Measurements from ENCODE around the gene MUC7.

MUC7 gene

DNA sequence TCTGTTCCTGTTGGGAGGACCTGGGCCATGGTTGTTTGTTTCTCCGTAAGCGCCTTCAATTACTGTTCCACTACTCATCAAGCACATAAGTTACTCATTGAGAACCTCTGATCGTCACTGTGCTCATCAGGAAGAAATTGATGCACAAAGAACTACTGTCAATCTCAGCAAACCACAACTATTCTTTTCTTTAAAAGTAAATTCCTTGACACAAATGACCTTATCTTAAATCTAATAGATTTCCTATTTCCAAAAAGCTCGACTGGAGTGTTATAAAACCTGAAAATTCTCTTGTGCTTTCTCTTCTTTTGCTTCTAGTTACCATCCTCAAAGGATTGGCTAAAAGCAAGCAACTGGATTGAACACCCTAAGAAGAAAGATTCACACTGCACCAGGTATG, at the start of gene MUC7:
TSS of gene MUC7 (plus strand) at position 301 of the 400 bp plus-strand sequence. CDS start 1,825 bp downstream, outside the sequence.
- Histone ChIP-seq H3K27me3 (ENCODE audit: insufficient read depth, low read length) (0 out of 2 replicates have a peak, but pooled peaks cover 16% of the 10 kb centered on the region), H3K4me1 (ENCODE audit: control insufficient read depth, insufficient read depth, low read length, unreplicated experiment) (no peaks in the 10 kb centered on the region), H3K79me2 (ENCODE audit: control insufficient read depth, insufficient read depth, low read length, unreplicated experiment) (no peaks in the 10 kb centered on the region), H3K27ac (ENCODE audit: low read depth, low read length) (no peak within 1 kb of the TSS), H3K36me3 (ENCODE audit: insufficient read depth, low read length) (no peaks in the 10 kb centered on the region), H2AFZ (ENCODE audit: low read length, unreplicated experiment) (no peak within 1 kb of the TSS), H3K4me3 (ENCODE audit: low read depth, low read length) (no peak within 1 kb of the TSS)

DNA sequence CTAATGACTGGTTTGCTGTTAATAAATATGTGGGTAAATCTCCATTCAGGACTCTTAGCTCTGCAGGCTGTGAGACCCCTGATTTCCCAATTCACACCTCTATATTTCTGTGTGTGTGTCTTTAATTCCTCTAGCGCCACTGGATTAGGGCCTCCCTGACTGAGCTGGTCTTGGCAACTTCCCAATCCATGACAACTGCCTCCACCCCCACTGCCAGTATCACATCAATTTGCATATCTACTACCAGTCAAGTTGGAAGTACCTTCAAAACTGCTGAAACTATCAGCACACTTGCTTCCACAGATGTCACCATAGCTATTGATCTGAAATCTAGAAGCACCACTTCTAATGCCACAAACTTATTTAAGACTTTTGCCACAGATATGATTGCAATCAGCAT, 46.7 kb upstream of the MUC7 start:
- no peaks in the 10 kb centered on the region for H3K27me3 ChIP-seq (ENCODE audit: insufficient read depth, low read length)
- H3K27ac ChIP-seq (ENCODE audit: low read depth, low read length) = no peak overlapping the region
- H3K79me2 ChIP-seq (ENCODE audit: control insufficient read depth, insufficient read depth, low read length, unreplicated experiment) = no peaks in the 10 kb centered on the region
- no peak overlapping the region for H3K4me3 ChIP-seq (ENCODE audit: low read depth, low read length)
- no peaks in the 10 kb centered on the region for H3K36me3 ChIP-seq (ENCODE audit: insufficient read depth, low read length)
- no peak overlapping the region for H2AFZ ChIP-seq (ENCODE audit: low read length, unreplicated experiment)
- H3K4me1 ChIP-seq (ENCODE audit: control insufficient read depth, insufficient read depth, low read length, unreplicated experiment) = no peaks in the 10 kb centered on the region

- H3K4me1 ChIP-seq (ENCODE audit: control insufficient read depth, insufficient read depth, low read length, unreplicated experiment) = no peaks in the 10 kb centered on the region
- no peak overlapping the region for H3K4me3 ChIP-seq (ENCODE audit: low read depth, low read length)
- H2AFZ ChIP-seq (ENCODE audit: low read length, unreplicated experiment) = no peak overlapping the region
- no peak overlapping the region for H3K27ac ChIP-seq (ENCODE audit: low read depth, low read length)
- H3K36me3 ChIP-seq (ENCODE audit: insufficient read depth, low read length) = no peaks in the 10 kb centered on the region
- no peaks in the 10 kb centered on the region for H3K79me2 ChIP-seq (ENCODE audit: control insufficient read depth, insufficient read depth, low read length, unreplicated experiment)
- no peaks in the 10 kb centered on the region for H3K27me3 ChIP-seq (ENCODE audit: insufficient read depth, low read length)
Observed at GRCh38 chr4:70426789-70427188, 45.2 kb upstream of the MUC7 start.

DNA sequence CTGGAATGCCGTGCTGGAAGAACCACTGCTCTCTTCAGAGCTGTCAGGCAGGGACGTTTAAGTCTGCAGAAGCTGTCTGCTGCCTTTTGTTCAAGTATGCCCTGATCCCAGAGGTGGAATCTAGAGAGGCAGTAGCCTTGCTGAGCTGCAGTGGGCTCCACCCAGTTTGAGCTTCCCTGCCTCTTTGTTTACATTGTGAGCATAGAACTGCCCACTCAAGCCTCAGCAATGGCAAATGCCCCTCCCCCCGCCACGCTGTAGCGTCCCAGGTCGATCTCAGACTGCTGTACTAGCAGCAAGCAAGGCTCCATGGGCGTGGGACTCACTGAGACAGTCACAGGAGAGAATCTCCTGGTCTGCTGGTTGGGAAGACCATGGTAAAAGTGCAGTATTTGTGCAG, 34.8 kb upstream of the MUC7 start:
- Histone ChIP-seq H2AFZ (ENCODE audit: low read length, unreplicated experiment) (no peak overlapping the region), H3K36me3 (ENCODE audit: insufficient read depth, low read length) (no peaks in the 10 kb centered on the region), H3K79me2 (ENCODE audit: control insufficient read depth, insufficient read depth, low read length, unreplicated experiment) (no peaks in the 10 kb centered on the region), H3K27ac (ENCODE audit: low read depth, low read length) (no peak overlapping the region), H3K4me1 (ENCODE audit: control insufficient read depth, insufficient read depth, low read length, unreplicated experiment) (no peaks in the 10 kb centered on the region), H3K27me3 (ENCODE audit: insufficient read depth, low read length) (peaks cover 12% of the 10 kb centered on the region; the same call in 1 of the 2 replicates), H3K4me3 (ENCODE audit: low read depth, low read length) (no peak overlapping the region)

DNA sequence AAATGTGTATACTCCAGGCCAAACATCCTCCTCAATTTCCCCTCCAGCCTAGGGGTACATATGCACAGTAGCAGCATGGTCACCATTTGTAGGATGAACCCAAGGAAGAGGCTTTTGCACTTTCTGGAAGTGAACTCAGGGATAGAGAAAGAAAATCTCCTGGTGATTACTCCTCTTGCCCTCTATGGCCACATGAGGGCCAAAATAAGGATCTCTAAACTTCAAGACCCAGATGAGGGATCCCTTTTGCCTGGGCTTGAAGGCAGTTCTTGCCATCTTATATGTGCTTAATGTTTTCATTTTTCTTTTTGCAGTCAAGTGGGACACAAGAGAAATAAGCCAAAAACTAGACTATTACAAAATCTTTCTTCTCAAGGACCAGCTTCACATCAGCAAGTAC, 29.5 kb upstream of the MUC7 start:
- Histone ChIP-seq H3K27ac (ENCODE audit: low read depth, low read length) (no peak overlapping the region), H3K4me3 (ENCODE audit: low read depth, low read length) (no peak overlapping the region)

GRCh38 chr4:70443329-70443728, 28.7 kb upstream of the MUC7 start:
- H3K27ac ChIP-seq (ENCODE audit: low read depth, low read length) = no peak overlapping the region
- no peak overlapping the region for H2AFZ ChIP-seq (ENCODE audit: low read length, unreplicated experiment)
- no peaks in the 10 kb centered on the region for H3K36me3 ChIP-seq (ENCODE audit: insufficient read depth, low read length)
- H3K79me2 ChIP-seq (ENCODE audit: control insufficient read depth, insufficient read depth, low read length, unreplicated experiment) = no peaks in the 10 kb centered on the region
- no peak overlapping the region for H3K4me3 ChIP-seq (ENCODE audit: low read depth, low read length)
- H3K4me1 ChIP-seq (ENCODE audit: control insufficient read depth, insufficient read depth, low read length, unreplicated experiment) = no peaks in the 10 kb centered on the region
- H3K27me3 ChIP-seq (ENCODE audit: insufficient read depth, low read length) = peaks cover 8% of the 10 kb centered on the region; the same call in 1 of the 2 replicates

More for the DNA sequence above, 29.5 kb upstream of the MUC7 start:
- peaks cover 12% of the 10 kb centered on the region; the same call in 1 of the 2 replicates for H3K27me3 ChIP-seq (ENCODE audit: insufficient read depth, low read length)
- no peak overlapping the region for H2AFZ ChIP-seq (ENCODE audit: low read length, unreplicated experiment)
- no peaks in the 10 kb centered on the region for H3K79me2 ChIP-seq (ENCODE audit: control insufficient read depth, insufficient read depth, low read length, unreplicated experiment)
- no peaks in the 10 kb centered on the region for H3K4me1 ChIP-seq (ENCODE audit: control insufficient read depth, insufficient read depth, low read length, unreplicated experiment)
- H3K36me3 ChIP-seq (ENCODE audit: insufficient read depth, low read length) = no peaks in the 10 kb centered on the region

GRCh38 chr4:70449220-70449619, 22.8 kb upstream of the MUC7 start:
- Histone ChIP-seq H2AFZ (ENCODE audit: low read length, unreplicated experiment) (no peak overlapping the region), H3K36me3 (ENCODE audit: insufficient read depth, low read length) (no peaks in the 10 kb centered on the region), H3K4me1 (ENCODE audit: control insufficient read depth, insufficient read depth, low read length, unreplicated experiment) (no peaks in the 10 kb centered on the region), H3K4me3 (ENCODE audit: low read depth, low read length) (no peak overlapping the region), H3K27ac (ENCODE audit: low read depth, low read length) (no peak overlapping the region), H3K79me2 (ENCODE audit: control insufficient read depth, insufficient read depth, low read length, unreplicated experiment) (no peaks in the 10 kb centered on the region), H3K27me3 (ENCODE audit: insufficient read depth, low read length) (no peaks in the 10 kb centered on the region; the same call in 1 of the 2 replicates)

- Histone ChIP-seq H3K27me3 (ENCODE audit: insufficient read depth, low read length) (peaks cover 10% of the 10 kb centered on the region), H3K27ac (ENCODE audit: low read depth, low read length) (no peak overlapping the region), H3K4me1 (ENCODE audit: control insufficient read depth, insufficient read depth, low read length, unreplicated experiment) (no peaks in the 10 kb centered on the region), H3K79me2 (ENCODE audit: control insufficient read depth, insufficient read depth, low read length, unreplicated experiment) (no peaks in the 10 kb centered on the region), H3K4me3 (ENCODE audit: low read depth, low read length) (no peak overlapping the region), H2AFZ (ENCODE audit: low read length, unreplicated experiment) (no peak overlapping the region), H3K36me3 (ENCODE audit: insufficient read depth, low read length) (no peaks in the 10 kb centered on the region)
Observed at GRCh38 chr4:70452946-70453345, 19.1 kb upstream of the MUC7 start.

- Histone ChIP-seq H3K79me2 (ENCODE audit: control insufficient read depth, insufficient read depth, low read length, unreplicated experiment) (no peaks in the 10 kb centered on the region), H3K27ac (ENCODE audit: low read depth, low read length) (no peak overlapping the region), H3K4me3 (ENCODE audit: low read depth, low read length) (no peak overlapping the region), H3K36me3 (ENCODE audit: insufficient read depth, low read length) (no peaks in the 10 kb centered on the region), H3K4me1 (ENCODE audit: control insufficient read depth, insufficient read depth, low read length, unreplicated experiment) (no peaks in the 10 kb centered on the region), H3K27me3 (ENCODE audit: insufficient read depth, low read length) (peaks cover 12% of the 10 kb centered on the region; the same call in 1 of the 2 replicates), H2AFZ (ENCODE audit: low read length, unreplicated experiment) (no peak overlapping the region)
Observed at GRCh38 chr4:70463335-70463734, 8.7 kb upstream of the MUC7 start.

DNA sequence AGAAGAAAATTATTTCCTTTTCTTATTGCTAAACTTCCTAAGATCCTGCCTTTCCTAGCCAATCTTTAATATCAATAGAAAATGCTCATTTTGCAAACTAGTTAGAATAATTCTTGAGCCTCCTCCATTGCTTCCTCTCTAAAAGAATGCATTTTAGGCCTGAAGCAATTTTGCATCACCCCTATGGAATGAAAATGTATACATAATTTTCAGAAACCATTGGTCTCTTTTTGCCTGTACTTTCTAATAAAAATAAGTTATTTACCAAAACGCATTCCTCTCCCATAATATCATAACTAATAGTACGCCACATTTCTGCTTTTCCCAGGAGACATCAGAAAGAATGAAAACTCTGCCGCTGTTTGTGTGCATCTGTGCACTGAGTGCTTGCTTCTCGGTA, 1.7 kb downstream of the MUC7 start:
- H3K4me1 ChIP-seq (ENCODE audit: control insufficient read depth, insufficient read depth, low read length, unreplicated experiment) = no peaks in the 10 kb centered on the region
- no peak overlapping the region for H3K27ac ChIP-seq (ENCODE audit: low read depth, low read length)
- H3K27me3 ChIP-seq (ENCODE audit: insufficient read depth, low read length) = peaks cover 21% of the 10 kb centered on the region; the same call in 1 of the 2 replicates
- H3K79me2 ChIP-seq (ENCODE audit: control insufficient read depth, insufficient read depth, low read length, unreplicated experiment) = no peaks in the 10 kb centered on the region
- no peak overlapping the region for H2AFZ ChIP-seq (ENCODE audit: low read length, unreplicated experiment)
- H3K36me3 ChIP-seq (ENCODE audit: insufficient read depth, low read length) = no peaks in the 10 kb centered on the region
- no peak overlapping the region for H3K4me3 ChIP-seq (ENCODE audit: low read depth, low read length)

GRCh38 chr4:70488748-70489147, 16.8 kb downstream of the MUC7 start:
- peaks cover 61% of the 10 kb centered on the region for H3K27me3 ChIP-seq (ENCODE audit: insufficient read depth, low read length)
- no peak overlapping the region for H3K4me3 ChIP-seq (ENCODE audit: low read depth, low read length)

More at GRCh38 chr4:70488748-70489147, 16.8 kb downstream of the MUC7 start:
- H3K4me1 ChIP-seq (ENCODE audit: control insufficient read depth, insufficient read depth, low read length, unreplicated experiment) = no peaks in the 10 kb centered on the region
- H3K79me2 ChIP-seq (ENCODE audit: control insufficient read depth, insufficient read depth, low read length, unreplicated experiment) = no peaks in the 10 kb centered on the region
- H3K27ac ChIP-seq (ENCODE audit: low read depth, low read length) = no peak overlapping the region
- H3K36me3 ChIP-seq (ENCODE audit: insufficient read depth, low read length) = no peaks in the 10 kb centered on the region
- H2AFZ ChIP-seq (ENCODE audit: low read length, unreplicated experiment) = no peak overlapping the region
